HG03565 (cell line): ENCODE results near the gene NOS1AP.
"Not testable (repeated sequence)": the region's sequence is repeated elsewhere in the genome, so short reads cannot be mapped to it uniquely, and the experiment has no call there.

ENCODE experiments used
- ATAC-seq: cut with Tn5 transposase; IDR thresholded peaks from one replicate; pipeline ENCODE4 v1.9.1; 2021; ENCODE audit warnings: mild to moderate bottlenecking, moderate library complexity; ENCODE audit not compliant: unreplicated experiment

The NOS1AP gene

DNA sequence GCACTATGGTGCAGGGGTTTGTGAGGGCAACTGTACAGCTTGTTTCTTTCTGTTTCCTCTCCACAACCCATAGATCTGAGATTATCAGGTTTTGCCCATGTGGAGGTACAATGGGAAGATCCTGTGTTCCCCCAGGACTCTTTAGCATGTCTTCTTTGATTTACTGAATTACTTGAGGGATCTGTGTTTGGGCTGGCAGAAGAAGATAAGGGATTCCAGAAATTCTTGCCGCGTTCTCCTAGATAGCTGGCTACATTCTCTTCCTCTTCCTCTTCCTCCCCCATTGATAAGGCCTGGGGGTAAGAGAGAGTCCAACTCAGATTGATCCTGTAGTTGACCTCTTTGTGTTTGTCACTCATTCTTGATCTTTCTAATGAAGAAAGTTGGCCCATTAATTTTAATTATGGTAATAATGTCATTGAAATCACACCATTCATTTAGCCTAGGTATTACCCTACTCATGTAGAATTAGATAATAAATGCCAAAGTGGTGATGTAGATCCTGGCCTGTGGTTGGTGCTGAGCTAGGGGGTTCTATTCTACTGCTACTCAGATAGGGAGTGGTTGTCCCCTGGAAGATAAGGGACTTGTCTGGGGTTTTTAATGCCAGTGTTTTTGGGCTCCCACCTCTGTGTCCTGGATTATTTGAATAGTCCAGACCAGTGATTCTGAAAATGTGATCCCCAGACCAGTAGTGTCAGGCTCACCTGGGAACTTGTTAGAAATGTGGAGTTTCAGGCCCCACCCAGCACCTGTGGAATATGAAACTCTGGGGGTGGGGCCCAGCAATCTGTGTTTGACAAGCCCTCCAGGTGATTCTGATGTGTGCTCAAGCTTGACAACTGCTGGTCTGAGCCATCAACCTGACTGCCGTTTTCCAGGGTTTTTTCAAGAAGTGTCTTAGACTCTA lies 122.2 kb downstream of the NOS1AP start:
- ATAC-seq, result no peak

DNA sequence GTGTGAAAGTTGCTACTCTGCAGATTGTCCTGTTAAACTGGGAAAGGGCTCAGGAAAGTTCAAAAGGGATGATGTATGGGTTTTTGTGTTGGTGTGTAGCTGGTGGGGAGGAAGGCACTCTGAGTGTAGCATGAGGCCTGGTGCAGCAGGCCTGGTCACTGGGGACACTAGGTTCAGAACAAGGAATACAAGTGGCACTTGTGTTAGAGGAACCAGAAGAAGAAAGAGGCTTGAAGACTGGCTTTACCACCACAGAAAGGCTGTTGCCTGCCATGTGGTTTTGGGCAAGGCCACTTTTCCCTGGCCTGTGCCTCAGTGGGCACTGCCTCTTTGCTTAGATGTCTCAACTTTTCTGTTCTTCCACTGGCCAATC lies 122.8 kb downstream of the NOS1AP start:
- no peak for ATAC-seq

DNA sequence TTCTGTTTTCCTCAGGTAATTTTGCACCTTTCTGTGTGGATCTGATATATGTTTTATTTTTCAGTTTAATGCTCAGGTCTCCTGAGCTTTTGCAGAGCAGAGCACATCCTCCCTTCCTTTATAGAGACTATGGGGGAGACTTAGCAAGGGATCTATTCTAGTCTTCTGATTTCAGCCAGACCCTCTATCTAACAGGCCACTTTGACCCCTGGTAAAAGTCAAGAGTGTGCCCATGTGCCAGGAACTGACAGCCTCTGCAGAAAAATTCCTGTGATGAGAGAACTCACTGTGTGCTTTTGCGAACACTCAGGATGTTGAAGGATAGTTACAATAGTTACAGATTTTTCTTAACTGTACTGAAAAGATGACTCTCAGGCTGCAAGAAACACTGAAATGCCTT lies 123.3 kb downstream of the NOS1AP start:
- no peak for ATAC-seq

DNA sequence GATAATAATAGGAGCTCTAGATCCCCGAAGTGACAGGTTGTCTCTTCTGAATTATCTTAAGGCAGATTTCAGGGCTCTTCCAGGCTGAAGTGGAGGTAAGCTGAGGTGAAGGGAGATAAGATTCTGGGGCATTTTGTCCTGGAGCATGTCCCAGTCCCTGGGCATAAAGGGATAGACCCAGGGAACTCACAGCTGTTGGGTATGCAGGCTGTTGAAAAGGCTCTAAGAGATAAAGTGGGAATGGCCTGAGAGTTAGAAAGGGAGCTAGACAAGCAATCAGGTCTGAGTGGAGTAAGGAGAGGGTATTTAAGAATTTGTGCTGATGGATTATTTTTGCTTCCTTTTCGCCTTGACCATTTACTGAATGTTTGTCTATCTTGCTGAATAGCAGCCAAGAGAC lies 123.7 kb downstream of the NOS1AP start:
- ATAC-seq, result no peak

DNA sequence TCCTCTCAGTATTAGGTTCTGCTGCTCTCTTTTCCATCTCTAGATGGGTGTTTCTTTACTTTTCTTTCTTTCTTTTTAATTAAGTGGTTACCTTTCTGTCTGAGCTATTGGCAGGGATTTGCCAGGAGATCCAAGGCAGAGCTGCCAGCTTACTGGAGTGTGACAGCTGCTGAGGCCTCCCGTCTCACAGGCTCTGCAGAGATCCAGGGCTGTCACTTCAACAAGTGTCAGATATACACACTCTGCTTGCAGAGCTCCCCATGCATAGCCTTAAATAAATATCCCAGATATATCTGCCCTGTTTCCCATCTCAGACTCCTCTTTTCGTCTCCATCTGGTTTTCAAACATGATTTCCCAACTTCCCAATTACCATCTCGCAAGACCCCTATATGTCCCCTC lies 124.3 kb downstream of the NOS1AP start:
- ATAC-seq, result no peak

DNA sequence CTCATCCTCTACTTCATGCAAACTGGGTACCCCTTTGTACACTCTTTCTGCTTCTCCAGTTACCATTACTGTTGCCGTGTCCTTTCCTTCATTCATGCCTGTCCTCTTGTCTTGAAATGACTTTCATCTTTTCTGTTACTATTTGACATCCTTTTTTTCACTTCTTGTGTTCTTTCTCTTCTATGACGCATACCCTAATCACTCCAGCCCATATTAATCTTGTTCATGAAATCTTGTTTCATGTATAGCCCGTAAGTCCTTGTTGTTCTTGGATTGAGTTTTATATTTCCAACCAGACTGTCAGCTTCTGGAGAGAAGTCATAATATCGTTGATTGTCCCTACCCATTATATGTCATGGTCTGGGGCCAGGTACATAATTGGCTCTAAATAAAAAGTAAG lies 126.1 kb downstream of the NOS1AP start:
- no peak for ATAC-seq

GRCh38 chr1:162196387-162196786 lies 126.9 kb downstream of the NOS1AP start:
- no peak for ATAC-seq

DNA sequence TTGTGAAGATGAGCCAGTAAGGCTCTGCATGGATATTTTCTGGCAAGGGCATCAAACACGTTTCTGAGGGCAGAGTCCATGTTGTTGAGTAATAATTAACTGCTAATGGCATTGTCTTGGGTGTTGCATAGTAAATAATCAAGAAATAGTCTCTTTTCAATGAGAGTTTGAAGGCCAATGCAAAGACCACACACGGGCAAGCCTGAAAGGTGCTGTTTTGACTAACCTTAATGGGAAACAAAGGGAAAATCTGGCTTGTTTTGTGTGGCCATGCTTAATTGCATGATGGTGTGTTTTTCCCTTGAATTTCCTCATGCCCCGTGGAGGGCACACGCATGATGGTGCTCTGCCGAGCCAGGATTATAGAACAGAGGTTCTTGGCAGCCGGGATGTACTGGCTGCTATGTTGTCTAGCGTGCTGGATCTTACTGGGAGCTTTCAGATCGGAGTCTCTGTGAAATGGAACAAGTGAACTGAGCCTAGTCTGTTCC lies 127.6 kb downstream of the NOS1AP start:
- no peak for ATAC-seq

- ATAC-seq, result no peak
These were observed 128.3 kb downstream of the NOS1AP start for GRCh38 chr1:162197615-162198421.

DNA sequence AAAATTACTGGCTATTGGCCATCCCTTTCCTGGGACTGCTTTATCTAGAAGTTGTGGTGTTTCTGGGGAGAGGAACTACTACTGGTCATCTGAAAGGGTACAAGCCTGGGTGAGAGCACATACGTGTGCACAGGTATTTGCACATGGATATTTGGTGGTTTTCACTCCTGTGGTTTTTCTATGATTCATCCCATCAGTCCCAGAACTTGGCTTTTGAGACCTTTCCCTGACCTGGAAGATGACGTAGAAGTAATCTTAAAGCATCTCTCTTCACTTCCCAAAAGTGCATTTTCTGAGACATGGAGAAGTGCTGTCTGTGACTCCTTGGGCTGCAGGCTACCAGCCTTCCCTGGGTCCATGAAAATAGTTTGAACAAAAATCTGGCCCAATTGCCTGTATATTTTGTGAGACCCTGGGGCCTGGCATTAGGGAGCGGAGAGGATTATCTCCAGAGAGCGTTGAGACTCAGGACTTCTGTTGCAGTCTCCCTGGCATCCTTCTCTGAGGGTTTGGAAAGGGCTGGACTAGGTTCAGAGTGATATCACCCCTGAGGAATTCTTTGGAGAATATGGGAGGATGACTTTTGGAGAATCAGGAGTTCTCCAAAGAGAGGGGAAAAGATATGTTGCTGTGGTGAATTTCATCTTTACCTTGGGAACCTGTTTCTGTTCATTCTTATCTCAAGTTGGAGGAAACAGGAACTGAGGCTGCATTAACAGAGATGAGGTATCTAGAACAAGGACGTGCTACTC lies 130.8 kb downstream of the NOS1AP start:
- ATAC-seq, result no peak

DNA sequence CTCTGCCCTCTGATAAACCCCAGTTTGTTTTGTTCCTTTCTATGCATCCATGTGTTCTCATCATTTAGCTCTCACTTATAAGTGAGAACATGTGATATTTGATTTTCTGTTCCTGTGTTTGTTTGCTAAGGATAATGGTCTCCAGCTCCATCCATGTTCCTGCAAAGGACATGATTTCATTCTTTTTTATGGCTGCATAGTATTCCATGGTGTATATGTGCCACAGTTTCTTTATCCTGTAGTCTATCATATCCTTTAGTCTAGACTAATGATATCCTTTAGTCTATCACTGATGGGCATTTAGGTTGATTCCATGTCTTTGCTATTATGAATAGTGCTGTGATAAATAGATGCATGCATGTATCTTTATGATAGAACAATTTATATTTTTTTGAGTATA lies 131.6 kb downstream of the NOS1AP start:
- ATAC-seq, result not testable (repeated sequence)

DNA sequence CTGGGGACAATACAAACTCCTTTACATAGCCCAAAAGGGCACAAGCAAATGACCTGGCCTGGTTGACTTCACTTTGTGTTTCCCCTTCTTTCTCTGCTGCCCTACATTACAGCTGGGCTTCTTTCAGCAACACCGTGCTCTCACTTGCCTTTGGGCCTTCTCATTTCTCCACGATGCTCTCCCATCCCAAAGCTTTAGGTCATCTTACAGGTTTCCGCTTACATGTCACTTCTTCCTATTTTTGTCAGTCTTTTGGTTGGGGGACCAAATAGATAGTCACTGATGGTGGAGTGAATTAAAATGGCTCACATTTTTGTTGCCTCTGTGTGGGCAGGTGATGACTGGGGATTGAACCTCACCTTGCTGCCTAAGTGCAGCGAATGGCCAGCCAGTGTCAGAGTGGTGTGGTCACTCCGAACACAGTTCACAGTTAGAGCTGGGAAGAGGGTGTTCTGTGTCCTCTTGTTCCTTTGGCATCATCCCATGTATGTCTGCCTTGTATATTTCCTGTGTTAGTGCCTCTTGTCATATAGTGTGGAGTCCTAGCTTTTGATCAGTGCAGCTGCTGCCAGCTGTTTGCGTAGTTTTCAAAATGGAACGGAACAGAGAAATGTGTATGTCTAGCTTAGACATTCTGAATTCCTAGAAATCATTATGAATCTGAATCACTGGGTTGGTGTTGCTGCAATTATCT lies 134.8 kb downstream of the NOS1AP start:
- no peak for ATAC-seq

- no peak for ATAC-seq
These were observed 135.3 kb downstream of the NOS1AP start for GRCh38 chr1:162204823-162205155.

- ATAC-seq, result no peak
These were observed 136.8 kb downstream of the NOS1AP start for GRCh38 chr1:162206300-162206699.

- no peak for ATAC-seq
These were observed 137.5 kb downstream of the NOS1AP start for GRCh38 chr1:162206749-162207635.

- ATAC-seq, result no peak
These were observed 138.4 kb downstream of the NOS1AP start for GRCh38 chr1:162207862-162208261.

DNA sequence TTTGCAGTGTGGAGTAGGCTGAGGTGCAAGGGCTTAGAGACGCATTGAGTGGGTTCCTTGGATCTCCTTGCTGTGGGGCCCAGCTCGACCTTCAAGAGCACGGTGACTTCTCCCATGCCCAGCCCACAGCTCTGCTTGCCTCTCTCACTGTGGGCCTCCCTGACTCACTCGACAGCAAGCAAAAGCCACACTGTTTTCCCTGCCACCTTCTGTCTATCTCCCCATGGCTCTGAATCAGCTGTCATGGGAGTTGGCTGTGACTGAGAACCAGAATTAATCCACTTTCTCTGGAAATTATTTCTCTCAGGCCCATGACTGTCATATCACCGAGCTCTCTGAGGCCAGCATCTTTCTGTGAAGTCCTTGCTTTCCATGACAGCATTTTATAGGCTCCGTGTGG lies 140.7 kb downstream of the NOS1AP start:
- no peak for ATAC-seq

GRCh38 chr1:162212713-162213112 lies 143.2 kb downstream of the NOS1AP start:
- ATAC-seq, result no peak

DNA sequence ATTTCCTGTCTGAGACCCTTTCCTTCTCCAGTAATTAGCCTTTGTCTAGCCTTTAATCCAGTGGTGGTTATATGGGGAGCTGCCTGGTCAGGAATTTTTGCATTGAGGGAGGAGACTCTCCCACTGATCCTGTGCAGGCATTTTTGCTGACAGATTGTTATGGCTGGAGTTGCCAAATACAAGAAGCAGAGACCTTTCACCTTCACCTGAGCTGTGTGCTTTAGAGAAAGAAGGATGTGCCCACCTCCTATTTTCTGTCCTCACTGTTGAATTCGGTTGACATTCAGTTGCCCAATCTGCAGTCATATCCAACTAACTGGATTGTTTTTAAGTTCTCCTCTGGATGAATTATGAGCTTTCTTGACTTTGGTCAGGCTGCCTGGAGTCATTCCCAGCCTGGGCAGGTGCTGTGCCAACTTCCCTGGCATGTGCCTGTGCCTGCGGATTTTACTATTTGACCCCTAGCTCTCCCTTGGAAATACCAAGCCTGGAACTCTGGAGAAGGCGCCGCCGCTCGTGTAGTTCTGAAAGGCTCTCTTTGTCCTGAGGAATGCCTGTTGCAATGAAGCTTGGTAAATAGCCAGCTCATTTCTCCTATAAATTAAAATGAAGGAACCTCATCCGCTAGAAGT lies 143.9 kb downstream of the NOS1AP start:
- no peak for ATAC-seq
